ENCODE measurements around the gene EEFSEC.

Gene EEFSEC, protein sequence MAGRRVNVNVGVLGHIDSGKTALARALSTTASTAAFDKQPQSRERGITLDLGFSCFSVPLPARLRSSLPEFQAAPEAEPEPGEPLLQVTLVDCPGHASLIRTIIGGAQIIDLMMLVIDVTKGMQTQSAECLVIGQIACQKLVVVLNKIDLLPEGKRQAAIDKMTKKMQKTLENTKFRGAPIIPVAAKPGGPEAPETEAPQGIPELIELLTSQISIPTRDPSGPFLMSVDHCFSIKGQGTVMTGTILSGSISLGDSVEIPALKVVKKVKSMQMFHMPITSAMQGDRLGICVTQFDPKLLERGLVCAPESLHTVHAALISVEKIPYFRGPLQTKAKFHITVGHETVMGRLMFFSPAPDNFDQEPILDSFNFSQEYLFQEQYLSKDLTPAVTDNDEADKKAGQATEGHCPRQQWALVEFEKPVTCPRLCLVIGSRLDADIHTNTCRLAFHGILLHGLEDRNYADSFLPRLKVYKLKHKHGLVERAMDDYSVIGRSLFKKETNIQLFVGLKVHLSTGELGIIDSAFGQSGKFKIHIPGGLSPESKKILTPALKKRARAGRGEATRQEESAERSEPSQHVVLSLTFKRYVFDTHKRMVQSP

GRCh38 chr3:128153156-128154041, at the start of gene EEFSEC:
EEFSEC (plus strand) TSS chr3:128153481; CDS start chr3:128153508, 27 bp downstream.
- peak; percentile 77 to 98 (median 93) for DNase-seq

DNA sequence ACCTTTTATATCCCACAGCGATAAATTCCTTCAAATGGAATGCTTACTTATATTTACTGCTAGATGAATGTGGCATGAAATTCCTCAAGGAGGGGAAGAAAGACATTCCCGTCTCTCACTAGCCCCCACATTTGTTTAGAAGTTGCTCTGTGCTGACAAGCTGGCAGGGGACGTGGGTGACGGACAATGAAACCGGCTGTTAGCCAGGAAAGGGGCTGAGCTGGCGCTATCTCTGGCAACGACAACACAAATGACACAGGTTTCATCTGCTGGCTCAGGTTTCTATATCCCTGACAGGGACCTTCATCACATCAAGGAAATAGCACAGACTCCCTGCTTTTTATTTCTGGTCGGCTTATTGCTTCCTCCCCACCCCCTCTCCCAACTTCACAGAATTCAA, 45.4 kb upstream of the EEFSEC start:
- no peak for DNase-seq

- DNase-seq: no peak
Measured at GRCh38 chr3:128111147-128111546, 42.1 kb upstream of the EEFSEC start.

DNA sequence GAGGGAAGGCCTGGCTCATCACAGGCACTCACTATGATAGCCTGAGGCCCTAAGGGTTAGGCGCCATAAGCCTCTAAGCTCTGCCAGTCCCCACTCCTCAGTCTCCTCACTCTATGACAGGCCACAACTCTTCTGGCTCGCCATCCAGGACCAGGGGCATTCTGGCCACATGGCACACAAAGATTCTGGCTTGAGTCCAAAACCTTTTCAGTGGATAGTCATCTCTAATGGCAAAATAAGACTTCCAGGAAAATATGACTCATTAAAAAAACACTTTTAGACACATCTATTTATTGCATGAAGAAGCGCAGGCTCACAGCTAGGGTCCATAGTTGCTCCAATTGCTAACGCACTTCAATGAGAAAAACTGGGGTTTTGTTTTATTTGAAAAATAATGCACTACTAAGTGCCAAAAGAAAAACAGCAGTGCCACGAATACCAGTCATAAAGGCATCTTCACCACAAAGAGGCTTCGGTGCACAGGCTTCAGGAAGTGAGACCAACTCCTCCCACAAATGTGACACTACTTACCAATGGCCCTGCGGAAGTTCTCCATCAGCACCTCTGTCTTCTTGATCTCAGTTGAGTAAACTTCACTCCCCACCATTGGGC, 40.8 kb upstream of the EEFSEC start:
- peak in 1 of 3 experiments; percentile 43 for DNase-seq

- DNase-seq: peak in 1 of 3 experiments; percentile 53
Measured at GRCh38 chr3:128113817-128114794, 39.2 kb upstream of the EEFSEC start.

GRCh38 chr3:128122013-128122412, 31.3 kb upstream of the EEFSEC start:
- DNase-seq: no peak

GRCh38 chr3:128123156-128123537, 30.1 kb upstream of the EEFSEC start:
- DNase-seq: no peak

- peak; percentile 97 to 100 (median 100) for DNase-seq
Measured at GRCh38 chr3:128123538-128124368, 29.5 kb upstream of the EEFSEC start, which contains the start of gene RUVBL1. RUVBL1 (minus strand) TSS chr3:128123812; CDS start chr3:128123724, 88 bp downstream.

DNA sequence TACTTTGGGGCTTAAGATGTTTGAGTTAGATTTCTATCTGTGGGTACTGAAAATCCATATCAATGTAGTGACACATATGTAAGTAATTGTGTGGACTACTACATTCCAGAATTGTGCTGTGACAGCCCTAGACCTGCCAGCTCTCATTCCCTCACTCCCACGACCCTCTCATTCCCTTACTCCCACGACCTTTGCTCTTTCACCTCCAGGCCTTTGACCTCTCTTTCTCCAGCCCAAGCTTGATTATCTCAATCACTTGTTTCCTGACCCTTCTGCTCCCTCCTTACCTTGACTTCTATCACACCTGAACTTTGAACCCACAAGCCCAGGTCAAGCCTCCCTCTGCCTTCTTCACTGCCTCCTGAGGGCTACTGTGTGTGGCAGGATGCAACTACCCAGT, 26.0 kb upstream of the EEFSEC start:
- no peak for DNase-seq

DNA sequence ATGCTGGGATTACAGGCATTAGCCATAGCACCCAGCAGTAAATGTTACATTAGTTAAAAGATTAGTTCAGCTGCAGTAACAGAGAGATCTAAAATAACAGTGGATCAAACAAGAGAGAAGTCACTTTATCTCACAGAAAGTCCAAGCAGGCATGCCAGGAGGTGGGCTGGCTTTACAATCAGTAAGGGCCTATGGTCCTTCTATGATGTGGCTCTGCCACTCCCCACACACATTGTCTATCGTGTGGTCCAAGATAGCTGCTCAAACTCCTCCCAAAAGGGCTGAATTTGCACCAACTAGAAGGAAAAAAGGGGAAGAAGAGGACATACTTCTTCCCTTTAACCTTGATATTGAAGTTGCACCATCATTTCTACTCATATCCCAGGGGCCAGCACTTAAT, 25.0 kb upstream of the EEFSEC start:
- DNase-seq: no peak

DNA sequence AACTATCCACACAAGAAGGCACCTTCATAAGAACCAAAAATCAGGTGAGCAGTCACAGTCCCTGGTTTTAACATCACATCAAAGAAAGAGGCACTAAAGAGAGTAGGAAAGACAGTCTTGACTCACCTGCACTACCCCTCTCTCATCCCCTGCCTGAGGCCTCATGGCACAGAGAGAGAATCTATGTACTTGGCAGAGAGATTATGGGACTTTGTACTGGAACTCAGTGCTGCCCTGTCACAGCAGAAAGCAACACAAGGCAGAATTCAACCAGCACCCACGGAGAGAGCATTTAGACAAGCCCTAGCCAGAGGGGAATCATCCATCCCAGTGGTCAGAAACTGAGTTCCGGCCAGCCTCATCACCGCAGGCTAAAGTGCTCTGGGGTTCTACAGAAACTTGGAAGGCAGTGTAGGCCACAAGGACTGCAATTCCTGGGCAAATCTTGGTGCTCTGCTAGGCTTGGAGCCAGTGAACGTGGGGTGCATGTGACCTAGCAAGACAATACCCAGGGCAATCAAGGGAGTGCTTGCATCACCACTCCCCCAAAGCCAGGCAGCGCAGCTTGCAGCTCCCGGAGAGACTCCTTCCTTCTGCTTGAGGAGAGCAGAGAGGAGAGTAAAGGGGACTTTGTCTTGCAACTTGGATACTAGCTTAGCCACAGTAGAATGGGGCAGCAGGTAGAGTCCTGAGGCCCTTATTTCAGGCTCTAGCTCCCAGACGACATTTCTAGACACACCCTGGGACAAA, 21.2 kb upstream of the EEFSEC start:
- DNase-seq: no peak

GRCh38 chr3:128133273-128133883, 19.9 kb upstream of the EEFSEC start:
- peak; percentile 13 to 77 (median 49) for DNase-seq

DNA sequence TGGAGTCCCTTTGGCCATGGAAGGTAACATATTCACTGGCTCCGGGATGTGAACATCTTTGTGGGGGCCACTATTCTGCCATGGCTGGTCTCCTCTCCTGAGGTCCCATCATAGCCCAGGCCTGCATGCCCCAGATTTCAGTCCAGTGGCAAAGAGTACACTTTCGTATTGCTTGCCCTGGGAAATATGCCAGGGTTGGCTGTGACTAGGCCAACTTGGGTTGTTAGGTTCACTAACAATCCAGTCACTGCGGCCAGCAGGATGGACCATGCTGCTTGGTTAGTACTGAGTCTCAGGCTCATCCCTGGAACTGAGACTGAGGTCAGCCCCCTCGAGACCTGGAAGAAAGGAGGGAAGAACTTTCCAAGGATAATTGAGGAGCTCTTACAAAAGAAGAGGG, 9.8 kb upstream of the EEFSEC start:
- no peak for DNase-seq

DNA sequence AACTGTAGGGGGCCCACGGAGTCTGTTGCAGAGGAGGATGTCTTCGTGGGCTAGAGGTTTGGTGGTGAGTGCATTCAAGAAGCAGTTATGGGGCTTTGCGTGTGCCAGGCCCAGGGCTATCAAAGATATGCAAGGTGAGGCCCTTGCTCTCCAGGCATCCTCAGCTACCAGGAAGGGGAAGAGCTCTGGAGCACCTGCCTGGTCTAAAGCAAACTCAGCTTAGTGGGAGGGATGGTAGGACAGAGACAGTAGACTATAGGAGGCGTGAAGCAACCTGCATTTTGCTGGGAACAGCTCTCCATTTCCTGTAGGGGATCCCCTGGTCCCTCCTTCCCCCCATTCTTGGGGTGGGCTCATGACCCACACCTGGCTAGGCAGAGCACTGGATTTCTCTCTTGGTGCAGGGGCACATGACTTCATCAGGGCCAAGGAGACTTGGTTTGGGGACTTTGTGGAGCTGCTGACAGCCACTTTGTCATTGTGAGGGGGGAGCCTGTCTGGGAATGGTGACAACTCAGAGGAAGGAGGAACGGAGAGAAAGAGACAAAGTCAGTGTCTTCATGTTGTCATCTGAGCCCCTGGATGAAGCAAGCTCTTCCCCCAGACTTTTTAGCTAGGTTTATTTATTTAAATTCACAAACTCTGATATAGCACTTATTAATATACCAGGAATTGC, 8.6 kb upstream of the EEFSEC start:
- no peak for DNase-seq

GRCh38 chr3:128145279-128145678, 8.0 kb upstream of the EEFSEC start:
- DNase-seq: no peak

DNA sequence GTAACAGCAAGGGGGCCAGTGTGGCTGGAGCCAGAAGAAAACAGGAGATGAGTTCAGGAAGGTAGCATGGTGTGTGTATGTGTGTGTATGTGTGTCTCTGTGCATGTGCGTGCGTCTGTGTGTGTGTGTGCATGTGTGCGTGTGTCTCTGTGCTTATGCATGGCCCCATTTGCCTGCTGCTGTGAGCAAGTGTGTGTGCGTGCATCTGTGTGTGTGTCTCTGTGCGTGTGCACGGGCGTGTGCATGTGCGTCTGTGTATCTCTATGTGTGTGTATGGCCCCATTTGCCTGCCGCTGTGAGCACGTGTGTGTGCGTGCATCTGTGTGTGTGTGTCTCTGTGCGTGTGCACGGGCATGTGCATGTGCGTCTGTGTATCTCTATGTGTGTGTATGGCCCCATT, 7.1 kb upstream of the EEFSEC start:
- no peak for DNase-seq

- no peak for DNase-seq
Measured at GRCh38 chr3:128149650-128150049, 3.6 kb upstream of the EEFSEC start.

DNA sequence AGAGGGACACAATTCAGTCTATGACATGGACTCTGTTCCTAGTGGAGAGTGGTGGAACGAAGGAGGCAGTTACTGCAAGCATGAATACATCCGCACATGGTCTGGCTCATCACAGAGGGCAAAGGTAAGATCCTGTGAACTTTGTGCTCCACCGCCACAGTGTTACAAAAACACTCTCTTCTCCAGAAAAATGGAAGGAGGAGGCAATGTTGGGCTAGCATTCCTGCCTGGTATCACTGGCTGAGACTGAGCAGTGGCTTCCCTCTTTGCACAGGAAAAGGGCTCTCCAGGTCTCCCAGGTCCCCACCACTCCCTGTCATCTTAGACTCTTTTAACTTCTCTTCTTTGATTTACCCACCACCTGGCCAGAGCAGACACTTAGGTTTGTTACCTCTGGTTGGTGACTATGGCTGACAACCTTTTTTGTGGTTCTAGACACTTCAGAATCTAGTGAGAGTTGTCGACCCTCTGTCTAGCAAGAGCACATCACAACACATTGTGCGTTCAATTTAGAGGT, 1.5 kb upstream of the EEFSEC start:
- no peak for DNase-seq

All from NCI-H1417 (cell line).